Panc1 (cell line): Measurements from ENCODE around the gene TEX53. TPM values are rescaled to one million over a fixed set of nuclear protein-coding genes. Genes with fewer than 3 reads are reported as not detected.

ENCODE experiments used
- ATAC-seq: fragments of 200-7000 bp; cut with Tn5 transposase; 2 replicates; pipeline ENCODE4 v1.9.1; 2020; ENCODE audit warnings: mild to moderate bottlenecking, moderate library complexity
- BruUV-seq: library from RNA; stranded (reverse); fragments of 400-500 nt; replicated peaks from 2 replicates; lab custom pipeline; 2021; lab: Mats Ljungman, UMichigan
- CTCF ChIA-PET: fragments of 300-600 bp; sonication (Branson Sonifier 250); formaldehyde crosslinking; loops from one replicate; lab custom pipeline; 2022; ENCODE audit warnings: antibody characterized with exemption; lab: Charles Lee
- POLR2A ChIA-PET: fragments of 300-600 bp; sonication (Branson Sonifier 250); formaldehyde crosslinking; loops from one replicate; lab custom pipeline; 2022; ENCODE audit warnings: antibody characterized with exemption; lab: Charles Lee
- DNase-seq: peaks from one replicate; pipeline ENCODE4 v3.0.0-alpha.2; 2010; ENCODE audit warnings: low read depth, low spot score
- H3K27ac ChIP-seq: 2 replicates; pipeline ENCODE4 v1.5.1; 2011; ENCODE audit warnings: mild to moderate bottlenecking, low read length, inconsistent platforms
- H3K27me3 ChIP-seq: fragments of 200-500 bp; sonication (Bioruptor generic); 2 replicates; pipeline ENCODE4 v1.6.0; 2014; ENCODE audit warnings: low read length, inconsistent platforms; ENCODE audit not compliant: control insufficient read depth, insufficient read depth
- H3K36me3 ChIP-seq: fragments of 200-500 bp; sonication (Bioruptor generic); 2 replicates; pipeline ENCODE4 v1.5.1; 2014; ENCODE audit warnings: inconsistent platforms, mild to moderate bottlenecking, low read length, moderate library complexity; ENCODE audit not compliant: control insufficient read depth, insufficient read depth
- H3K4me1 ChIP-seq: 2 replicates; pipeline ENCODE4 v1.5.1; 2011; ENCODE audit warnings: inconsistent platforms, mild to moderate bottlenecking, low read length, moderate library complexity; ENCODE audit not compliant: control insufficient read depth, insufficient read depth
- H3K4me3 ChIP-seq, 2 experiments: 2 replicates each; pipeline ENCODE4 v1.5.1; 2011 to 2012; ENCODE audit warnings: low read depth in 2 of 2, low read length in 2 of 2, mild to moderate bottlenecking in 2 of 2, inconsistent platforms in 1 of 2, moderate library complexity in 1 of 2
- H3K9me3 ChIP-seq: fragments of 200-500 bp; sonication (Bioruptor generic); 2 replicates; pipeline ENCODE4 v1.5.1; 2014; ENCODE audit warnings: low read depth, mild to moderate bottlenecking, inconsistent platforms, low read length, moderate library complexity; ENCODE audit not compliant: control insufficient read depth, insufficient read depth
- CTCF ChIP-seq: fragments of 450-650 bp; IDR thresholded peaks from 2 replicates; pipeline ENCODE4 v1.5.1; 2017; ENCODE audit warnings: mild to moderate bottlenecking
- POLR2AphosphoS5 ChIP-seq: IDR thresholded peaks from 2 replicates; pipeline ENCODE4 v1.6.1; 2012; ENCODE audit warnings: mild to moderate bottlenecking, low read depth, low read length, moderate library complexity
- REST ChIP-seq, 2 experiments: IDR thresholded peaks; 2 replicates each; pipeline ENCODE4 v1.6.1; 2011 to 2012; ENCODE audit warnings: low read depth in 2 of 2, control low read depth in 1 of 2, low read length in 1 of 2, mild to moderate bottlenecking in 1 of 2, moderate library complexity in 1 of 2; ENCODE audit not compliant: insufficient read depth in 1 of 2
- SIN3A ChIP-seq: IDR thresholded peaks from 2 replicates; pipeline ENCODE4 v1.6.1; 2012; ENCODE audit warnings: low read depth, mild to moderate bottlenecking, low read length, moderate library complexity, borderline replicate concordance; ENCODE audit not compliant: insufficient read depth
- TCF7L2 ChIP-seq: IDR thresholded peaks from 2 replicates; pipeline ENCODE4 v1.6.1; 2011; ENCODE audit warnings: mild to moderate bottlenecking, low read depth, low read length, inconsistent platforms
- in situ Hi-C: cut with HindIII; loops from 2 replicates; pipeline ENCODE4 v1.10.0; 2016; ENCODE audit warnings: low sequenced_read_pairs, low pct_unique_long_range_greater_than_20kb
- intact Hi-C: fragments of 100-400 bp; cut with micrococcal nuclease; formaldehyde crosslinking; loops from one replicate; pipeline ENCODE4 v1.10.0; 2022; ENCODE audit not compliant: unreplicated experiment
- total RNA-seq: library from RNA; stranded (reverse); gene quantifications from one replicate; pipeline ENCODE4 v1.2.1, GENCODE V29; 2021; ENCODE audit not compliant: unreplicated experiment

TEX53 gene
- total RNA-seq, 1 experiment from 2014 or later, result not detected

- ATAC-seq, result no peak
- ChIA-PET POLR2A (no interaction called here), CTCF (interaction anchor here (0.5 kb wide), 1 partner anchor 203 kb away, joined by 4 read pairs; no protein-coding TSS in a partner anchor)
- Histone ChIP-seq H3K4me3 (no peak overlapping the region), H3K36me3 (no peaks in the 10 kb centered on the region), H3K27me3 (no peaks in the 10 kb centered on the region), H3K9me3 (no peaks in the 10 kb centered on the region), H3K27ac (no peak overlapping the region), H3K4me1 (peaks cover 10% of the 10 kb centered on the region; the same call in 1 of the 2 replicates)
- no peak for TF ChIP-seq REST (IDR thresholded peaks at IDR 0.05; ENCODE audit: insufficient read depth in 1 of 2, low read depth in 2 of 2, low read length in 1 of 2)
- no peak for TF ChIP-seq POLR2AphosphoS5
- no peak for TF ChIP-seq SIN3A
- no peak for TF ChIP-seq CTCF
- TF ChIP-seq TCF7L2, result no peak
- DNase-seq, result no peak
- intact Hi-C loops (no loop called here), in situ Hi-C loops (no loop called here)
- BruUV-seq, result no TSS peak
Observed at GRCh38 chr9:114607671-114608524, 49.7 kb downstream of the TEX53 start.

- intact Hi-C loops, result no loop called here
- POLR2A ChIA-PET, result no interaction called here
- BruUV-seq, result no TSS peak
Observed at GRCh38 chr9:114606597-114607207, 50.9 kb downstream of the TEX53 start.

More at GRCh38 chr9:114606597-114607207, 50.9 kb downstream of the TEX53 start:
- DNase-seq (no peak), ATAC-seq (no peak)
- Histone ChIP-seq H3K36me3 (no peaks in the 10 kb centered on the region), H3K27me3 (no peaks in the 10 kb centered on the region), H3K4me1 (no peaks in the 10 kb centered on the region; the same call in 1 of the 2 replicates), H3K27ac (no peak overlapping the region), H3K4me3 (no peak overlapping the region), H3K9me3 (no peaks in the 10 kb centered on the region)
- no peak for TF ChIP-seq POLR2AphosphoS5
- no peak for TF ChIP-seq CTCF
- TF ChIP-seq REST (IDR thresholded peaks at IDR 0.05; ENCODE audit: insufficient read depth in 1 of 2, low read depth in 2 of 2, low read length in 1 of 2), result no peak
- no peak for TF ChIP-seq TCF7L2
- TF ChIP-seq SIN3A, result no peak
- CTCF ChIA-PET, result no interaction called here
- in situ Hi-C loops, result no loop called here
